ENCODE measurements around the gene TNS1.
A peak's percentile ranks its signal among the peaks of the same experiment; 100 is the strongest.

TNS1 gene

GRCh38 chr2:217998926-217999594 lies 3.7 kb downstream of the TNS1 start:
- DNase-seq (ENCODE audit: low read depth in 2 of 2), result no peak

- DNase-seq (ENCODE audit: low read depth in 2 of 2), result no peak
Observed at GRCh38 chr2:217997510-217997909, 5.3 kb downstream of the TNS1 start.

- no peak for DNase-seq (ENCODE audit: low read depth in 2 of 2)
Observed at GRCh38 chr2:217996361-217996760, 6.4 kb downstream of the TNS1 start.

GRCh38 chr2:217995731-217996231 lies 7.0 kb downstream of the TNS1 start:
- no peak for DNase-seq (ENCODE audit: low read depth in 2 of 2)

- DNase-seq (ENCODE audit: low read depth in 2 of 2), result no peak
Observed at GRCh38 chr2:217994776-217995274, 8.0 kb downstream of the TNS1 start.

- DNase-seq (ENCODE audit: low read depth in 2 of 2), result no peak
Observed at GRCh38 chr2:217993817-217994463, 8.9 kb downstream of the TNS1 start.

- DNase-seq (ENCODE audit: low read depth in 2 of 2), result no peak
Observed at GRCh38 chr2:217993138-217993537, 9.7 kb downstream of the TNS1 start.

- no peak for DNase-seq (ENCODE audit: low read depth in 2 of 2)
Observed at GRCh38 chr2:217992061-217992460, 10.7 kb downstream of the TNS1 start.

- DNase-seq (ENCODE audit: low read depth in 2 of 2), result no peak
Observed at GRCh38 chr2:217990791-217991465, 11.9 kb downstream of the TNS1 start.

- no peak for DNase-seq (ENCODE audit: low read depth in 2 of 2)
Observed at GRCh38 chr2:217990389-217990788, 12.4 kb downstream of the TNS1 start.

- DNase-seq (ENCODE audit: low read depth in 2 of 2), result no peak
Observed at GRCh38 chr2:217989221-217989948, 13.4 kb downstream of the TNS1 start.

- DNase-seq (ENCODE audit: low read depth in 2 of 2), result no peak
Observed at GRCh38 chr2:217988840-217989204, 14.0 kb downstream of the TNS1 start.

GRCh38 chr2:217988014-217988839 lies 14.6 kb downstream of the TNS1 start:
- DNase-seq (ENCODE audit: low read depth in 2 of 2), result peak in 1 of 2 donors; percentile 19

- DNase-seq (ENCODE audit: low read depth in 2 of 2), result no peak
Observed at GRCh38 chr2:217987391-217987790, 15.4 kb downstream of the TNS1 start.

- DNase-seq (ENCODE audit: low read depth in 2 of 2), result no peak
Observed at GRCh38 chr2:217986256-217986961, 16.4 kb downstream of the TNS1 start.

- DNase-seq (ENCODE audit: low read depth in 2 of 2), result no peak
Observed at GRCh38 chr2:217983276-217984233, 19.2 kb downstream of the TNS1 start.

- DNase-seq (ENCODE audit: low read depth in 2 of 2), result no peak
Observed at GRCh38 chr2:217981971-217982370, 20.8 kb downstream of the TNS1 start.

- no peak for DNase-seq (ENCODE audit: low read depth in 2 of 2)
Observed at GRCh38 chr2:217981084-217981730, 21.6 kb downstream of the TNS1 start.

GRCh38 chr2:217980591-217980990 lies 22.2 kb downstream of the TNS1 start:
- DNase-seq (ENCODE audit: low read depth in 2 of 2), result no peak

All from stimulated activated CD8-positive, alpha-beta memory T cell treated with anti-CD3 and anti-CD28 coated beads, Interleukin-15, amount 100 ng/mL, for 4 hours (primary cell).